ENCODE data around the gene HSPA4. TPM values are rescaled to one million over a fixed set of nuclear protein-coding genes. Genes with fewer than 3 reads are reported as not detected.

HSPA4 gene
- polyA plus RNA-seq, 1 donor (not counting 4 experiments of a cell fraction or from before 2014, with no cell fraction given) = 119 TPM

GRCh38 chr5:133113331-133114061 is 61.7 kb downstream of the HSPA4 start:
- no peak overlapping the region for H2AFZ ChIP-seq (ENCODE audit: control insufficient read depth, low read length)
- no peaks in the 10 kb centered on the region for H4K20me1 ChIP-seq (ENCODE audit: control insufficient read depth, extremely low read depth, insufficient read depth, low read length)
- DNase-seq (ENCODE audit: low read depth, low spot score) (no peak), FAIRE-seq (peak; percentile 48)
- no peak overlapping the region for H3K27ac ChIP-seq (ENCODE audit: control insufficient read depth, insufficient read depth, low read length)
- no peaks in the 10 kb centered on the region for H3K27me3 ChIP-seq (ENCODE audit: control insufficient read depth, extremely low read depth, insufficient read depth, low read length)
- no peaks in the 10 kb centered on the region for H3K9me1 ChIP-seq (ENCODE audit: control insufficient read depth, extremely low read depth, insufficient read depth, low read length)
- no peaks in the 10 kb centered on the region for H3K9me3 ChIP-seq (ENCODE audit: control insufficient read depth, low read depth, low read length)
- no peaks in the 10 kb centered on the region for H3K36me3 ChIP-seq (ENCODE audit: control insufficient read depth in 2 of 2, extremely low read depth in 1 of 2, insufficient read depth in 2 of 2, low read length in 2 of 2)
- no peak for TF ChIP-seq EZH2 (IDR thresholded peaks at IDR 0.05; ENCODE audit: low read length)
- TF ChIP-seq, protein P1, sequence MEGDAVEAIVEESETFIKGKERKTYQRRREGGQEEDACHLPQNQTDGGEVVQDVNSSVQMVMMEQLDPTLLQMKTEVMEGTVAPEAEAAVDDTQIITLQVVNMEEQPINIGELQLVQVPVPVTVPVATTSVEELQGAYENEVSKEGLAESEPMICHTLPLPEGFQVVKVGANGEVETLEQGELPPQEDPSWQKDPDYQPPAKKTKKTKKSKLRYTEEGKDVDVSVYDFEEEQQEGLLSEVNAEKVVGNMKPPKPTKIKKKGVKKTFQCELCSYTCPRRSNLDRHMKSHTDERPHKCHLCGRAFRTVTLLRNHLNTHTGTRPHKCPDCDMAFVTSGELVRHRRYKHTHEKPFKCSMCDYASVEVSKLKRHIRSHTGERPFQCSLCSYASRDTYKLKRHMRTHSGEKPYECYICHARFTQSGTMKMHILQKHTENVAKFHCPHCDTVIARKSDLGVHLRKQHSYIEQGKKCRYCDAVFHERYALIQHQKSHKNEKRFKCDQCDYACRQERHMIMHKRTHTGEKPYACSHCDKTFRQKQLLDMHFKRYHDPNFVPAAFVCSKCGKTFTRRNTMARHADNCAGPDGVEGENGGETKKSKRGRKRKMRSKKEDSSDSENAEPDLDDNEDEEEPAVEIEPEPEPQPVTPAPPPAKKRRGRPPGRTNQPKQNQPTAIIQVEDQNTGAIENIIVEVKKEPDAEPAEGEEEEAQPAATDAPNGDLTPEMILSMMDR (optimal IDR thresholded peaks at IDR 0.05 in 1 of 3, IDR thresholded peaks at IDR 0.05 in 1 of 3, conservative IDR thresholded peaks at IDR 0.05 in 1 of 3; ENCODE audit: extremely low read depth in 1 of 3, insufficient read depth in 2 of 3, low read length in 3 of 3) = no peak
- H3K4me3 ChIP-seq (ENCODE audit: control insufficient read depth in 2 of 3, extremely low read depth in 1 of 3, insufficient read depth in 2 of 3, low read depth in 1 of 3, low read length in 3 of 3) = no peak overlapping the region
- no peak overlapping the region for H3K9ac ChIP-seq (ENCODE audit: control insufficient read depth, extremely low read depth, insufficient read depth, low read length)
- peak overlapping the region; percentile 33 for H3K4me2 ChIP-seq (ENCODE audit: control insufficient read depth, extremely low read depth, insufficient read depth, low read depth, low read length)
- dilution Hi-C loops (cut with MboI; ENCODE audit: extremely low pct_ligation_motif_present, low sequenced_read_pairs) = no loop called here
- H3K4me1 ChIP-seq (ENCODE audit: control insufficient read depth, extremely low read depth, insufficient read depth, low read length) = peaks cover 12% of the 10 kb centered on the region
- H3K79me2 ChIP-seq (ENCODE audit: control insufficient read depth, insufficient read depth, low read length) = no peaks in the 10 kb centered on the region

GRCh38 chr5:133114166-133114932 is 62.5 kb downstream of the HSPA4 start:
- FAIRE-seq (no peak), DNase-seq (ENCODE audit: low read depth, low spot score) (no peak)
- no peak overlapping the region for H3K27ac ChIP-seq (ENCODE audit: control insufficient read depth, insufficient read depth, low read length)
- H3K36me3 ChIP-seq (ENCODE audit: control insufficient read depth in 2 of 2, extremely low read depth in 1 of 2, insufficient read depth in 2 of 2, low read length in 2 of 2) = no peaks in the 10 kb centered on the region
- H3K9ac ChIP-seq (ENCODE audit: control insufficient read depth, extremely low read depth, insufficient read depth, low read length) = no peak overlapping the region
- H3K4me3 ChIP-seq (ENCODE audit: control insufficient read depth in 2 of 3, extremely low read depth in 1 of 3, insufficient read depth in 2 of 3, low read depth in 1 of 3, low read length in 3 of 3) = no peak overlapping the region
- dilution Hi-C loops (cut with MboI; ENCODE audit: extremely low pct_ligation_motif_present, low sequenced_read_pairs) = no loop called here
- no peaks in the 10 kb centered on the region for H3K79me2 ChIP-seq (ENCODE audit: control insufficient read depth, insufficient read depth, low read length)
- H3K4me2 ChIP-seq (ENCODE audit: control insufficient read depth, extremely low read depth, insufficient read depth, low read depth, low read length) = no peak overlapping the region
- no peaks in the 10 kb centered on the region for H4K20me1 ChIP-seq (ENCODE audit: control insufficient read depth, extremely low read depth, insufficient read depth, low read length)
- peaks cover 12% of the 10 kb centered on the region for H3K4me1 ChIP-seq (ENCODE audit: control insufficient read depth, extremely low read depth, insufficient read depth, low read length)
- TF ChIP-seq, protein P1 (optimal IDR thresholded peaks at IDR 0.05 in 1 of 3, IDR thresholded peaks at IDR 0.05 in 1 of 3, conservative IDR thresholded peaks at IDR 0.05 in 1 of 3; ENCODE audit: extremely low read depth in 1 of 3, insufficient read depth in 2 of 3, low read length in 3 of 3) = no peak
- no peak for TF ChIP-seq EZH2 (IDR thresholded peaks at IDR 0.05; ENCODE audit: low read length)
- H3K9me1 ChIP-seq (ENCODE audit: control insufficient read depth, extremely low read depth, insufficient read depth, low read length) = no peaks in the 10 kb centered on the region
- no peak overlapping the region for H2AFZ ChIP-seq (ENCODE audit: control insufficient read depth, low read length)
- H3K9me3 ChIP-seq (ENCODE audit: control insufficient read depth, low read depth, low read length) = no peaks in the 10 kb centered on the region
- H3K27me3 ChIP-seq (ENCODE audit: control insufficient read depth, extremely low read depth, insufficient read depth, low read length) = no peaks in the 10 kb centered on the region
